GM21786 (cell line): ENCODE results near the gene TREML2.

Experiments
- ATAC-seq: cut with Tn5 transposase; IDR thresholded peaks from one replicate; pipeline ENCODE4 v1.9.1; 2021; ENCODE audit not compliant: unreplicated experiment

Gene TREML2

DNA sequence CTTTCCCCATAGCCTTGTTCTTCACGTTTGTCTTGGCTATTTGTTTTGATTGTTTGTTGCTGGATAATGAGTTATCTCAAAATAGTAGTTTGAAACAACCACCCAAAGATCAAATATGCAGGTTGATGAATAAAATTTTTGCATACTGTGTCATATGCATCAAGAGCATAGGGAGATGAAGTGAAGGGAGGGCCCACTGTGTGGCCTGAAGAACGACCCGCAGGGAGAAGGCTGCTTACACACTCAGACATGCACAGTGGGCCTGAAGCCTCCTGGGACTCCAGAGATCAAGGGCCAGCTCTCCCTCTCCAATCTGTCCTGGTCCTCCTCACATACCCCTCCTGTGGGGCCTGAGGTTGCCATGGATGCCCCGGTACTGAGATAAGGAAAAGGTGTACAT lies 21.8 kb downstream of the TREML2 start:
- no peak for ATAC-seq

DNA sequence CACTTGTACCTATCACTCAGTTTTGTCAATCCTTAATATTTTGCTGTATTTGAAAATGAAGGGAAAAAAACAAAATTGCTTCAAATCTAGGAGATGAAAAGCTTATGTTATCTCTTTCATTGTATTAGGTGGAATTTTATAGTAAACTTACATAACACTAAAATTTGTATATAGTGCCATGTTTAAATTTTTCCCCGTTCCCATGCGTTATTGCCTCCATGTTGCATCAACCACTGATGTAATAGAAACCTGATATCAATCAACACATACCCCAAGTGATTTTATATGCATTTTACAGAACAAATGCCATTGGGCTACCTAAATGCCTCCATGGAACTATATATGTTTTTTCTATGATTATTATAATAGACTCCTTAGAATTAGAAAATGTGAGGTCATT lies 23.3 kb downstream of the TREML2 start:
- ATAC-seq = no peak

GRCh38 chr6:41177287-41177686 lies 23.7 kb downstream of the TREML2 start:
- no peak for ATAC-seq

- ATAC-seq = no peak
Measured at GRCh38 chr6:41176189-41176588, 24.8 kb downstream of the TREML2 start.

DNA sequence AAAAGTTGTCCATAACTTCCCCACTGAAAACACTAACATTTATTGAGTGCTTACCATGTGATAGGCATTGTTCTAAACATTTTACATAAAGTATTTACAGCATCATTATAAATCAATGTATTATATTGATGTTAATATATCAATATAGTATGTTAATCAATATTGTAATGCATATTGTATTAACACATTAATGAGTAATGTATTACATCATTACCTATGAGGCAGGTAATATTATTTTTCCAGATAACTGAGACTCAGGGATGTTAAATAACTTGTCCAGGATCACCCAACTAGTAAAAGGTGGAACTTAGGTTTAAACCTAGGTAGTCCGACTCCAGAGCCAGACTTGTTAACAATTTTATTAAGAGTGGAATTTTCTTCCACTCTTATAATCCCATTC lies 25.9 kb downstream of the TREML2 start:
- ATAC-seq = no peak

- no peak for ATAC-seq
Measured at GRCh38 chr6:41174610-41175009, 26.3 kb downstream of the TREML2 start.

DNA sequence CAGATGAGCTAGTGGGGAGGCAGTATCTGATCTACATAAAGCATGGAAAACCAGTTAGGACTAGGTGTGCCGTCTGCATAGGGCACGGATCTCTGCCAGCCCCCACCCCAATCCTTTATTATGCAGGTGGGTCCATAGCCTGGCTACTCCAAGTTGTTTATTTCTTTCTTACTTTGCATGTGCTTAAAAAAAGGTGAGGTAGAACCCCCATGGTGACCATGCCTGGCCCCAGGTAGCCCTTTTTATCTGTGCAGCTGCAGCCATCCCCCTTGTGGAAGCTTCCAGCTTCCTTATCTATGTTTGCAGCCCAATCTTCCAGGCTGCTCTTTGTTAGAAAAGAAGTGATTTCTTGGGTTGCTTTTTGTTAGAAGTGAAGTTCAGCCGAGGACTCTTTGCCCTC lies 29.0 kb downstream of the TREML2 start:
- no peak for ATAC-seq

DNA sequence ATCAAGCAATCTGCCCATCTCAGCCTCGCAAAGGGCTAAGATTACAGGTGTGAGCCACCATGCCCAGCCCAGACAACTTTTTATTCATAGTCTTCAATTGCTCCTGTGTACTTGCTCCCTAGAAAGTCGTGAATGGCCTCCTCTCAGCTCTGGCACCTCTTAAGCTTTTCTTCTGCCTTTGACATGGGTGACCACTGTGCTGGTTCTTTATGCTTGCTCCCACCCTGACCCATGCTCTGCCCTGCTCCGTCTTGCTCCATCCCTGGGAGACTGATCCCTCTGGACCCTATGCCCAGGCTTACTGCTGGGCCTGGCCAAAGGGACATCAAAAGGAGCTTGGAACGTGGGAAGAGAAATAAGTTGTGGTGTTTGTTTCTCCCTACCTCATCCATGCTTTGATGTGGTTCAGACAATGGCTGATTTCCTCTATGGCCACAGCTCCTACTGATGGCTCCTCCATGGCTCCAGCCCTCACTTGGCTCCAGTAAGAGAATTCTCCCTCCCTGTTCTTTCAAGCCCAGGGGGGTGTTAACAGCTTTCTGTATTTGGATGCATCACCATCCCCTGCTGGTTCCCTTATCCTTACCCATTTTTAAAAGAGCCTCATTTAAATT lies 30.3 kb downstream of the TREML2 start:
- no peak for ATAC-seq

DNA sequence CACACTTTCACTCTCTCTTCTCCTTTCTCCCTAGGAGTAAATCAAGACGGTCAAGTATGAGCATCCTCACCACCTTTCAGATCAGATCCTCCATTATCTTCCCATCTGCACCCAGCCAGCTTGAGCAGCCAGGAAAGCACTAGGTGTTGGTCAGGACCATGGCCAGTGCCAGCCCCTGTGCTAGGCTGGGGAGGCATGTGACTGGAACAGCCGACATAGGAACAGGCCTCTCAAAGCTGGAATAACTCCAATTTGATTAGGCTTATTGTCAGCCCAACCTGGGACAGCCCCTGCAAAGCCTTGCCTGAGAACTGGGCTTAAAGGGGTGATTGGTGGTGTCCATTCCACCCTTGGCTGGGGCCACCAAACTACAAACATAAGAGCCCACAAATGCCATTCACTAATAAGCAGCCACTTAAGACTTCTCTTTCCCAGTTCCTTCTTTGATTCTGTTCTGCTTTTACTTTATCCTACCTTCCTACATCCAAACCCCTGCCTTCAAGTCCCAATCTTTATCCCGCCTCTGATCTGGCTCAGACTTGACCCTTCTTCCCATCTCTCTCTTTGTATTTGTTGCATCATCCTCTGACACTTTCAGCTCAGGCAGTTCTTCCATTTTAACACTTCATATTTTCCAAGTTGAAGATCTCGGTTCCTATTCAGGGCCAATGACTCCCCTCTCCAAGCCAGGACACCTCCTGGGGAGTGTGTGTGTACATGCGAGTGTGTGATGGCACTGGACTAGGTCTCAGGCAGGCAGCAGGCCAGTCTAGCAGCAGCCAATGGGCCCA lies 33.6 kb downstream of the TREML2 start:
- no peak for ATAC-seq

- ATAC-seq = no peak
Measured at GRCh38 chr6:41164551-41165120, 36.3 kb downstream of the TREML2 start.

- no peak for ATAC-seq
Measured at GRCh38 chr6:41163419-41163717, 37.6 kb downstream of the TREML2 start.

- no peak for ATAC-seq
Measured at GRCh38 chr6:41162687-41163418, 38.1 kb downstream of the TREML2 start, which contains the start of gene TREM2. Gene TREM2 (minus strand): TSS chr6:41163116. CDS start chr6:41163082, 34 bp downstream.

DNA sequence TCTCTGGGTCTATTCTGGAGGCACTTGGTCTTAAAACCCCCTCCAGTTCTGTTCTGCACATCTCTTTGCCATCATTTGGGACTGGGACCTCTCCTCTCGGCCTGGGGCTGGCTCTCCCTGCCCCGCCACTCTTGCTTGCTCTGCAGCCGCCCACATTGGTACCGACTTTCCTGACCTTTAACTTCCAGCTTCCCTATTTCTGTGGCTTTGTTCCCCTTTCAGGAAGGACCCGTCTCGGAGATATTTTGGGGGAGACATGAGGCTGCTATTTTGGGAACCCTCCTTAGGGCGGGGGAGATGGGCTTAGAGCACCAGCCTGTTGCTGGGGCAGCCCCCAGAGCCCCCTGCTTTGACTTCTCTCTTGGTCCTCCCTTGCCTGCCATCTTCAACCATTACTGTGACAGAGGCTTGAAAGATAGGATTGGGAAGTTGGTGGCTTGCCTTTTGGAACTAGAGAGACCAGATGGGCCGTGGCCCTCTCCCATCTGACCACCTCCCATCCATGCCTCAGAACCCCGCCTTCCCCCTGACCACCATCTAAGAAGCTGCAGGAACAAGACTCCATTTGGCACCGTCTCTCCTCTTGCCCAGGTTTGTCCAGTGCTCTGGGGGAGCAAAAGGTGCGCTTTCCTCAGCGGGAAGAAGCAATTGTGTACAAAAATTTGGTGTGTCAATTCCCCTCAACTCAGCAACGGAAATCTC lies 38.9 kb downstream of the TREML2 start:
- ATAC-seq = no peak

DNA sequence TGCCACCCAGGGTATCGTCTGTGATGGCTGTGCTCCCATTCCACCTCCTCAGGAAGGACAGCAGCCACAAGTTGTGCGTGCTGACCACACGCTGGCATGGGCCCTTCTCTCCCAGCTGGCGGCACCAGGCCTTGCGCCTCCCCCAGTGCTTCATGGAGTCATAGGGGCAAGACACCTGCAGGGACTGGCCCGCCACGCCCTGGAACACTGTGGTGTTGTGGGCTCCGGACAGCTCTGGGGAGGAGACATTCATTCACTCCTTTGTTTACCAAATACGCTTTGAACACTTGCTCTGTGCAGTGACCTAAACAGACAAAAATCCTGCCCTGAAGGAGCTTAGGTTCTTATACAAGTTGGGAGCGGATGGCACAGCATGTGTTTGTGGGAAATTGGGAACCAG lies 39.6 kb downstream of the TREML2 start:
- no peak for ATAC-seq

GRCh38 chr6:41160933-41161332 lies 40.0 kb downstream of the TREML2 start:
- no peak for ATAC-seq

DNA sequence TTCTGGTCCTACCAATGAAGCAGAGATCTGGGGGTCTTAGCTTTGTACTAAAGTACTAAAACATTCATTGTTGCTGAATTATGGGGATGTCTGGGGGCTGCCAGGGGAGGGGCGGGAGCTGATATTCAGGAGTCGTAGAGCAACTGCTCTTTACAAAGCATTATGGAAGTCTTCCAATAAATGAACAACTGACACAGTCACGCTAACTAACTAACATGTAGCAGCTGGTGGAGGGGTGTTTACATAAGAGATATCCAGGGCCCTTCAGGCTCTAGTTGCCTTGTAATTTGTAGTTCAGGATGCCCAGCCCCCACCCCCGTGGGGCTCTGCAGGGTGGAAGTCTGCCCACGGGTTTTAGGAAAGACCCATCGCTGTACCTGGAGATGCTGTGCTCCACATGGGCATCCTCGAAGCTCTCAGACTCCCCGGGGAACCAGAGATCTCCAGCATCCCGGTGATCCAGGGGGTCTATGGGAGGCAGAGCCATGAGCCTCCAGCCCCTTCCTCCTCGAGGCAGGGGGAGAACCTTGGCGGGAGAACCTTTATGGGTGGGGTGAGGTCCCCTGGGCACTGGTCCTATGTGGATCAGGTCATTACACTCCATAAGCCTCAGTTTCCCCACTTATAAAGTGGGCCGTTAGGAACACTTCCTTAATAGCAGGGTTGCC lies 41.4 kb downstream of the TREML2 start:
- no peak for ATAC-seq

- ATAC-seq = no peak
Measured at GRCh38 chr6:41157323-41157722, 43.6 kb downstream of the TREML2 start.

GRCh38 chr6:41156771-41157170 lies 44.2 kb downstream of the TREML2 start:
- ATAC-seq = no peak

DNA sequence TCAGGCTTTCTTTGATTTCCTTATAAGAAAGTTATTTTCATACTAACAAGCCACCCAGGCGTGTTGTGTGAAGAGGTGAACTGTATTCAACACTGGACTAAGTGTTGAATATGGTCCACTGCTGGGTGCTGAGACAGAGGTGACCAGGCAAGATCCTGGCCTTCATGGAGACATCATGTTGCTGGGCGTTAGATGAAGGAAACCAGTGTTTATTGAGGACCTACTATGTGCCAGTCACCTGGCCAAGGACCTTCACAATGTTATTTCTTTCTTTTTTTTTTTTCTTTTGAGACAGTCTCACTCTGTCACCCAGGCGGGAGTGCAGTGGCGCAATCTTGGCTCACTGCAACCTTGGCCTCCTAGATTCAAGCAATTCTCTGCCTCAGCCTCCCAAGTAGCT lies 44.9 kb downstream of the TREML2 start:
- no peak for ATAC-seq

DNA sequence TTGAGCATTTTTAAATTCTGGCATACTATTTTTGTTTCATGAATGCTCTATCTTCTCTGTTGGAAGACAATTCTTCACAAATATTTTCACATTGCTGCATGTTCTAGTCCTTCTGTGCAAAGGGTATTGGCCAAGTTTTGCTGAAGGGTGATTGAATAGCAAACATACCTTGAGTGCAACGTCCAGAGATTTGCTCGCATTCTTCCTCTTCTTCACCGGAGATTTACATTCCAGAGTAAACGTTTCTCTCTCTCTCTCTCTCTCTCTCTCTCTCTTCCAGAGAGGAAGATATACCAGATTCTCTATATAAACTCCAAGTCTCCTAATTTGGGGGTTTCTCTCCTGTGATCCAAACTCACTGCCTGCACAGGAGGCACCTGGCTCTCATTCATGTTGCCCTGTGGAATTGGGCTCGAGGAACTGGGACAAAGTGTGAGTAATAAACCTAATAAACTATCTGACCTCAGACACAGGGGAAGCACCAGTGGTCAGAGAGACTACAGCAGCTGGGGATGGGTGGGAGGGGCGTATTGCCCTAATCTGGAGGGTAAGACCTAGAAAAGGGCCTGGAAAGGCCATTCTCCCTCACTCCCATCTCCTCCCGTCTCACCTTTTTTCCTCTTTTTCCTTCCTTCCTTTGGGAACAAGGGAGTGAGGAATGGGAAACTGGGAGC lies 45.7 kb downstream of the TREML2 start:
- no peak for ATAC-seq
